Neural cell (in vitro differentiated cells): Measurements from ENCODE around the gene MRPL36. TPM values are rescaled to one million over a fixed set of nuclear protein-coding genes. Genes with fewer than 3 reads are reported as not detected.

Experiments used
- H2AFZ ChIP-seq: fragments of 200-600, 300-800 bp; sonication (generic), shearing (Covaris generic); 2 replicates; pipeline ENCODE4 v1.6.0; 2014; ENCODE audit warnings: low read depth, mild to moderate bottlenecking, antibody characterized with exemption, low read length, moderate library complexity
- H3F3A ChIP-seq: fragments of 200-600 bp; shearing (Covaris generic); 2 replicates; pipeline ENCODE4 v1.6.1; 2016; ENCODE audit warnings: mild to moderate bottlenecking, moderate library complexity, mixed read lengths, antibody characterized with exemption, low read length; ENCODE audit not compliant: insufficient read depth, poor library complexity, severe bottlenecking
- H3K27ac ChIP-seq: fragments of 200-600, 300-800 bp; sonication (generic), shearing (Covaris generic); 2 replicates; pipeline ENCODE4 v1.5.1; 2014; ENCODE audit warnings: mild to moderate bottlenecking, low read length, moderate library complexity
- H3K27me3 ChIP-seq: fragments of 300-800, 200-600 bp; sonication (generic), shearing (Covaris generic); 2 replicates; pipeline ENCODE4 v1.6.0; 2014; ENCODE audit warnings: mild to moderate bottlenecking, low read depth, low read length, moderate library complexity; ENCODE audit not compliant: insufficient read depth
- H3K36me3 ChIP-seq: fragments of 300-800, 200-600 bp; sonication (generic), shearing (Covaris generic); 2 replicates; pipeline ENCODE4 v1.5.1; 2014; ENCODE audit warnings: mild to moderate bottlenecking, antibody characterized with exemption, low read length, moderate library complexity; ENCODE audit not compliant: insufficient read depth
- H3K4me2 ChIP-seq: fragments of 300-800, 200-600 bp; sonication (generic), shearing (Covaris generic); 2 replicates; pipeline ENCODE4 v1.6.0; 2014; ENCODE audit warnings: mild to moderate bottlenecking, low read length
- H3K4me3 ChIP-seq: fragments of 300-800, 200-600 bp; sonication (generic), shearing (Covaris generic); 2 replicates; pipeline ENCODE4 v1.5.1; 2014; ENCODE audit warnings: mild to moderate bottlenecking, low read length, moderate library complexity
- H3K79me2 ChIP-seq: fragments of 200-600 bp; shearing (Covaris generic); replicated peaks from 2 replicates; pipeline ENCODE4 v1.6.0; 2014; ENCODE audit warnings: mild to moderate bottlenecking, low read length, moderate library complexity; ENCODE audit not compliant: insufficient read depth
- H3K9ac ChIP-seq: fragments of 300-800, 200-600 bp; sonication (generic), shearing (Covaris generic); 2 replicates; pipeline ENCODE4 v1.6.1; 2016; ENCODE audit warnings: mild to moderate bottlenecking, low read length, mixed read lengths
- H3K9me2 ChIP-seq: fragments of 200-600 bp; shearing (Covaris generic); 2 replicates; pipeline ENCODE4 v1.6.1; 2016; ENCODE audit warnings: mild to moderate bottlenecking, low read length, mixed read lengths; ENCODE audit not compliant: insufficient read depth
- H3K9me3 ChIP-seq: fragments of 200-600, 300-800 bp; sonication (generic), shearing (Covaris generic); 2 replicates; pipeline ENCODE4 v1.6.1; 2016; ENCODE audit warnings: mild to moderate bottlenecking, mixed run types, low read length, moderate library complexity, mixed read lengths
- H4K20me1 ChIP-seq: fragments of 200-600 bp; shearing (Covaris generic); 2 replicates; pipeline ENCODE4 v1.6.1; 2016; ENCODE audit warnings: mild to moderate bottlenecking, mixed run types; ENCODE audit not compliant: insufficient read depth
- EP300 ChIP-seq: fragments of 450-650 bp; conservative IDR thresholded peaks from 2 replicates; pipeline ENCODE4 v1.6.1; 2014; ENCODE audit warnings: antibody characterized with exemption, mild to moderate bottlenecking, moderate library complexity; ENCODE audit not compliant: poor library complexity, severe bottlenecking
- EZH2 ChIP-seq: fragments of 200-600, 300-800 bp; shearing (Covaris generic), sonication (generic); IDR thresholded peaks from 2 replicates; pipeline ENCODE4 v1.6.1; 2014; ENCODE audit warnings: antibody characterized with exemption, low read length, borderline replicate concordance, mild to moderate bottlenecking; ENCODE audit not compliant: insufficient read depth, poor library complexity, severe bottlenecking
- MXI1 ChIP-seq: fragments of 450-650 bp; conservative IDR thresholded peaks from 2 replicates; pipeline ENCODE4 v1.6.1; 2014; ENCODE audit warnings: antibody characterized with exemption, mild to moderate bottlenecking; ENCODE audit not compliant: poor library complexity, severe bottlenecking
- POLR2AphosphoS5 ChIP-seq: IDR thresholded peaks from 2 replicates; pipeline ENCODE4 v1.6.1; 2012
- RAD21 ChIP-seq: fragments of 450-650 bp; conservative IDR thresholded peaks from 2 replicates; pipeline ENCODE4 v1.6.1; 2014; ENCODE audit warnings: antibody characterized with exemption, mild to moderate bottlenecking, moderate library complexity
- SMC3 ChIP-seq: fragments of 450-650 bp; conservative IDR thresholded peaks from 2 replicates; pipeline ENCODE4 v1.6.1; 2014; ENCODE audit warnings: antibody characterized with exemption, mild to moderate bottlenecking, moderate library complexity; ENCODE audit not compliant: poor library complexity
- TAF1 ChIP-seq: IDR thresholded peaks from 2 replicates; pipeline ENCODE4 v1.6.1; 2012; ENCODE audit warnings: low read depth
- polyA plus RNA-seq: library from polyadenylated mRNA; depleted of rRNA; stranded (reverse); fragments of >200 nt; gene quantifications from 2 replicates; pipeline ENCODE4 v1.2.3, GENCODE V29; 2014
- TF ChIP-seq, protein P1 (sequence below): fragments of 450-650 bp; IDR thresholded peaks from 2 replicates; pipeline ENCODE4 v1.5.1; 2014; ENCODE audit warnings: antibody characterized with exemption, mild to moderate bottlenecking, moderate library complexity; ENCODE audit not compliant: poor library complexity, severe bottlenecking
- TF ChIP-seq, protein P2 (sequence below): IDR thresholded peaks from 2 replicates; pipeline ENCODE4 v1.6.1; 2012; ENCODE audit warnings: borderline replicate concordance

Gene MRPL36
- polyA plus RNA-seq, 1 donor from 2014 or later = 51.9 TPM

DNA sequence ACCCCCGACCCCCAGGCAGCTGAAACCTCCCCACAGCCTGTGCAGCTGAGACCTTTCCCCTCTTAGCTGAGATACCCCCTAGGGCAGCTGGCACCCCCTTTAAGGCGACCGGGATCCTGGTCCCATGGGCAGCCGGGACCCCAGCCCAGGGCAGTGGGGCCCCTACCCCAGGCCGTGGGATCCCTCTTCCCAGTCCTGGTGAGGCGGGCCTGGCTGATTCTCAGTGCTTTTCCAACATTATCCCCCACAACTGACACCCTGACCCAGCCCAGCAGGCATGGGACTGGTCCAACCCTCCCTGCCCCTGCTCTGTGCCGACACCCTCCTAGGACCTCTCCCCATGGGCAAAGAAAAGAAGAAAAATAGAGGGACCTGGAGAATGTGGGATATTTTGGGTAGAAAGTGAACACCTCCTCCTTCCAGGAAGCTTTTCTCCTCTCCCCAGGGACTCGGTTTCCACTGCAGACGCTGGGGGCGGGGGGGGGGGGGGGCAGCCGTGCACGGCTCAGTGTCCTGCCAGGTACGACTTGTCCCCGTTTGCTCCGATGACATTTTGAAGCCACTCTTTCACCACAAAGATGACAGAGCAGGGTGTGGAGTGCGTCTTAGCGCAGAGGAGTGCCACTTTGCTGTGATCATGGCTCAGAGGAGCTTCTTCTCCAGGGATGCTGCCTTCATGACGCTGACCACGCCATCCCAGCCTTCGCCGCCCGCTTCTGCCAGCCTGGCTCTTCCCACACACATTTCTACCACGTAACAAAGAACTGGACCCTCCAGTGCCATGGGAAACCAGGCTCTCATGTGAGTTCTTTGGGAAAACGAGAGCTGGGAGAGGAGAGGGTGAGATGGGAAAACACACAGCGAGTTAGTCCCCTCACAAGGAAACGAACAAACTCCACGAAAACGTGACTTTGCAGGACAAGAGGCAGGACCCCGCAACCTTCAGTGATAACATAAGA, 47.5 kb downstream of the MRPL36 start:
- Histone ChIP-seq H3K9ac (no peak overlapping the region), H3K4me2 (no peak overlapping the region), H3K36me3 (no peaks in the 10 kb centered on the region), H3K27ac (no peak overlapping the region), H4K20me1 (no peaks in the 10 kb centered on the region), H3F3A (no peaks in the 10 kb centered on the region), H3K9me2 (no peaks in the 10 kb centered on the region), H2AFZ (no peak overlapping the region), H3K9me3 (no peaks in the 10 kb centered on the region), H3K79me2 (no peaks in the 10 kb centered on the region), H3K4me3 (no peak overlapping the region), H3K27me3 (no peaks in the 10 kb centered on the region)
- TF ChIP-seq EP300 (no peak), EZH2 (no peak), POLR2AphosphoS5 (no peak), RAD21 (no peak), TAF1 (no peak), SMC3 (no peak), MXI1 (no peak)
- TF ChIP-seq, protein P1, sequence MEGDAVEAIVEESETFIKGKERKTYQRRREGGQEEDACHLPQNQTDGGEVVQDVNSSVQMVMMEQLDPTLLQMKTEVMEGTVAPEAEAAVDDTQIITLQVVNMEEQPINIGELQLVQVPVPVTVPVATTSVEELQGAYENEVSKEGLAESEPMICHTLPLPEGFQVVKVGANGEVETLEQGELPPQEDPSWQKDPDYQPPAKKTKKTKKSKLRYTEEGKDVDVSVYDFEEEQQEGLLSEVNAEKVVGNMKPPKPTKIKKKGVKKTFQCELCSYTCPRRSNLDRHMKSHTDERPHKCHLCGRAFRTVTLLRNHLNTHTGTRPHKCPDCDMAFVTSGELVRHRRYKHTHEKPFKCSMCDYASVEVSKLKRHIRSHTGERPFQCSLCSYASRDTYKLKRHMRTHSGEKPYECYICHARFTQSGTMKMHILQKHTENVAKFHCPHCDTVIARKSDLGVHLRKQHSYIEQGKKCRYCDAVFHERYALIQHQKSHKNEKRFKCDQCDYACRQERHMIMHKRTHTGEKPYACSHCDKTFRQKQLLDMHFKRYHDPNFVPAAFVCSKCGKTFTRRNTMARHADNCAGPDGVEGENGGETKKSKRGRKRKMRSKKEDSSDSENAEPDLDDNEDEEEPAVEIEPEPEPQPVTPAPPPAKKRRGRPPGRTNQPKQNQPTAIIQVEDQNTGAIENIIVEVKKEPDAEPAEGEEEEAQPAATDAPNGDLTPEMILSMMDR = no peak
- TF ChIP-seq, protein P2, sequence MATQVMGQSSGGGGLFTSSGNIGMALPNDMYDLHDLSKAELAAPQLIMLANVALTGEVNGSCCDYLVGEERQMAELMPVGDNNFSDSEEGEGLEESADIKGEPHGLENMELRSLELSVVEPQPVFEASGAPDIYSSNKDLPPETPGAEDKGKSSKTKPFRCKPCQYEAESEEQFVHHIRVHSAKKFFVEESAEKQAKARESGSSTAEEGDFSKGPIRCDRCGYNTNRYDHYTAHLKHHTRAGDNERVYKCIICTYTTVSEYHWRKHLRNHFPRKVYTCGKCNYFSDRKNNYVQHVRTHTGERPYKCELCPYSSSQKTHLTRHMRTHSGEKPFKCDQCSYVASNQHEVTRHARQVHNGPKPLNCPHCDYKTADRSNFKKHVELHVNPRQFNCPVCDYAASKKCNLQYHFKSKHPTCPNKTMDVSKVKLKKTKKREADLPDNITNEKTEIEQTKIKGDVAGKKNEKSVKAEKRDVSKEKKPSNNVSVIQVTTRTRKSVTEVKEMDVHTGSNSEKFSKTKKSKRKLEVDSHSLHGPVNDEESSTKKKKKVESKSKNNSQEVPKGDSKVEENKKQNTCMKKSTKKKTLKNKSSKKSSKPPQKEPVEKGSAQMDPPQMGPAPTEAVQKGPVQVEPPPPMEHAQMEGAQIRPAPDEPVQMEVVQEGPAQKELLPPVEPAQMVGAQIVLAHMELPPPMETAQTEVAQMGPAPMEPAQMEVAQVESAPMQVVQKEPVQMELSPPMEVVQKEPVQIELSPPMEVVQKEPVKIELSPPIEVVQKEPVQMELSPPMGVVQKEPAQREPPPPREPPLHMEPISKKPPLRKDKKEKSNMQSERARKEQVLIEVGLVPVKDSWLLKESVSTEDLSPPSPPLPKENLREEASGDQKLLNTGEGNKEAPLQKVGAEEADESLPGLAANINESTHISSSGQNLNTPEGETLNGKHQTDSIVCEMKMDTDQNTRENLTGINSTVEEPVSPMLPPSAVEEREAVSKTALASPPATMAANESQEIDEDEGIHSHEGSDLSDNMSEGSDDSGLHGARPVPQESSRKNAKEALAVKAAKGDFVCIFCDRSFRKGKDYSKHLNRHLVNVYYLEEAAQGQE = no peak

DNA sequence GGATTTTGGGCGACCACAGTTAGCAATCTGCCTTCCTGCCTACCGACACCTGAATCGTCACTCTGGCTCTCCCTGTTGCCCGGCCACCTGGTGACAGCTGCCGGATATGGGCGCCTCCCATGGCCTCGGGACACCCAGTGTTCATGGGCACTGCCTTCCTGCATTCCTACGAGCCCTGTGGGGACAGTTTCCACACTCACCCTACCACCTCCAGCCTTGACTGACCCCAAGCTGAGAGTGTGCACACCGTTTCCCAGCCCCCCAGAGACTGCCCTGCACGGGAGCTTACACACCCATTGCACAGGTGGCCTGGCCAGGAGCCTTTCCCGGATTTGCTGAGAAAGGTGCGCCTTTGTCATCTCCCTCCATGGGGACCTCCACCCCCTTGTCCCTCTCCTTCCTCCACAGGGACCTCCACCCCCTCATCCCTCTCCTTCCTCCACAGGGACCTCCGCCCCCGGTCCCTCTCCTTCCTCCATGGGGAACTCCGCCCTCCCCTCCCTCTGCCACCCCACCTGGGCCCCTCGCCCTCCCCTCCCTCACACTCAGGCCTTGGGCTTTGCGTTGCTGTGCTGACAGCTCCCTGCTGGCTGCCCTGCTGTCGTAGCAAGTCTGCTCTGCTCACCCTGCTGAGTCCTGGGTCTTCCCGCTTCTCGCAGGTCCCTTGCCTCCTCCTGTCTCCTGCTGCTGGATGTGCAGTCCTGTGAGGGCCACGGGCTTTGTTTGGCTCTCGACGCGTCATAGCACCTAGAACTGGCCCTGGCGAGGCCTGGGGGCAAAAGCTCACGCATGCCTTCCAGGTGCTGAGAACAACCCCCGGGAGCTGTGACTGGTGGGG, 48.4 kb downstream of the MRPL36 start:
- Histone ChIP-seq H3K36me3 (no peaks in the 10 kb centered on the region), H3K9me2 (no peaks in the 10 kb centered on the region), H2AFZ (no peak overlapping the region), H3K4me2 (no peak overlapping the region), H4K20me1 (no peaks in the 10 kb centered on the region), H3K27ac (no peak overlapping the region), H3K79me2 (no peaks in the 10 kb centered on the region), H3K9ac (no peak overlapping the region), H3K27me3 (no peaks in the 10 kb centered on the region), H3F3A (no peaks in the 10 kb centered on the region), H3K4me3 (no peak overlapping the region), H3K9me3 (no peaks in the 10 kb centered on the region)
- no peak for TF ChIP-seq EZH2
- TF ChIP-seq MXI1 = no peak
- TF ChIP-seq, protein P1 = no peak
